Measurements from ENCODE around the gene AUTS2. TPM values are rescaled to one million over a fixed set of nuclear protein-coding genes. Genes with fewer than 3 reads are reported as not detected.

Gene AUTS2
- total RNA-seq, 1 experiment from 2014 or later = 42.1 TPM

DNA sequence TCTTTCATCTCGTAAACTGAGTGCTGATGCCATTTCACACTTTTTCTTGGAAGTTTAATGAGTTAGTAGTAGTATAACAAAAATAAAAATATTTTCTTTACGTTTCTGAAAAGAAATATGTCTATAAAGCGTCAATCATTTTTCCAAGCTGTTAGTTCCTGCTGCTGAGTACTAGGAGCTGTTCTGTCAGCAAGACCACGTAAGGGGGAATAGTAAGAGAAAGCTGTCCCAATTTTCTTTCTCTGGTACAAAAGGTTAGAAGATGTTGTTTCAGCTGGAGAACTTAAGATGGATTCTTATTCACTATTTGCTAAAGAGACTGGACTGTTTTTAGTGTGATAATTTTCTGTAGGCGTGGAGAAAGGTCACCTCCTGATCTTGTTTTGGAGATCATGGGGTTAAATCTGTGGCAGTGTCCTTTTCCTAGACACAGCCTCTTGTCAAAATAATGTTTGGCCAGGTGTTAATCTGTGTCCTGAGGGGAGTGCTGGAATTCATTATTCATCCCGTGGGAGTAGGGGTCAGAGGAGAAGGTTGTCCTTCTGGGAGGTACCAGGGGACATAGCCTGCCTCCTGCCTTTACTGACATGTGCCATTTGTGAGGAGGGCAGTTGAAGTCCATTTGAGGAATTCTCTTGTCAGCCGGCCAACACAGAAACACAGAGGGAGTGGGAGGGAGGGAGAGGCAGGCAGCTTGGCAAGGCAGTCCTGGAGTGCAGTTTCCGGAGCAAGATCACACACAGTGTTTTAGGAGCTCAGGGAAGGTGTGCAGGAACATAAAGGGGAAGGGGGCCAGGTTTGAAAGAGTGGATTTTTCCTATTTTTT lies 368.7 kb downstream of the AUTS2 start:
- peaks cover 6% of the 10 kb centered on the region for H3K4me1 ChIP-seq (ENCODE audit: insufficient read depth, low read length, poor library complexity, severe bottlenecking)
- POLR2A ChIA-PET (ENCODE audit: low non-redundant PET) = no interaction called here
- BruUV-seq (replicated peaks) = no TSS peak
- no peaks in the 10 kb centered on the region for H3K9me3 ChIP-seq (ENCODE audit: low read depth, low read length, poor library complexity, severe bottlenecking)
- CTCF ChIA-PET = no interaction called here
- no peak overlapping the region for H3K4me3 ChIP-seq (ENCODE audit: low read depth, low read length, poor library complexity, severe bottlenecking)
- no peaks in the 10 kb centered on the region for H3K27me3 ChIP-seq (replicated peaks; ENCODE audit: insufficient read depth, low read depth, low read length, poor library complexity)
- intact Hi-C loops (cut with micrococcal nuclease; ENCODE audit: unreplicated experiment) = no loop called here
- H3K27ac ChIP-seq (ENCODE audit: low read depth, low read length, poor library complexity, severe bottlenecking) = no peak overlapping the region
- H3K36me3 ChIP-seq (ENCODE audit: insufficient read depth, low read length, poor library complexity, severe bottlenecking) = no peaks in the 10 kb centered on the region
- TF ChIP-seq, protein P1, sequence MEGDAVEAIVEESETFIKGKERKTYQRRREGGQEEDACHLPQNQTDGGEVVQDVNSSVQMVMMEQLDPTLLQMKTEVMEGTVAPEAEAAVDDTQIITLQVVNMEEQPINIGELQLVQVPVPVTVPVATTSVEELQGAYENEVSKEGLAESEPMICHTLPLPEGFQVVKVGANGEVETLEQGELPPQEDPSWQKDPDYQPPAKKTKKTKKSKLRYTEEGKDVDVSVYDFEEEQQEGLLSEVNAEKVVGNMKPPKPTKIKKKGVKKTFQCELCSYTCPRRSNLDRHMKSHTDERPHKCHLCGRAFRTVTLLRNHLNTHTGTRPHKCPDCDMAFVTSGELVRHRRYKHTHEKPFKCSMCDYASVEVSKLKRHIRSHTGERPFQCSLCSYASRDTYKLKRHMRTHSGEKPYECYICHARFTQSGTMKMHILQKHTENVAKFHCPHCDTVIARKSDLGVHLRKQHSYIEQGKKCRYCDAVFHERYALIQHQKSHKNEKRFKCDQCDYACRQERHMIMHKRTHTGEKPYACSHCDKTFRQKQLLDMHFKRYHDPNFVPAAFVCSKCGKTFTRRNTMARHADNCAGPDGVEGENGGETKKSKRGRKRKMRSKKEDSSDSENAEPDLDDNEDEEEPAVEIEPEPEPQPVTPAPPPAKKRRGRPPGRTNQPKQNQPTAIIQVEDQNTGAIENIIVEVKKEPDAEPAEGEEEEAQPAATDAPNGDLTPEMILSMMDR (conservative IDR thresholded peaks at IDR 0.05; ENCODE audit: low read depth, low read length) = no peak
- no peak for TF ChIP-seq EZH2 (IDR thresholded peaks at IDR 0.05; ENCODE audit: borderline replicate concordance, low read depth, low read length, poor library complexity, severe bottlenecking)
- no peak for DNase-seq (ENCODE audit: low spot score)

DNA sequence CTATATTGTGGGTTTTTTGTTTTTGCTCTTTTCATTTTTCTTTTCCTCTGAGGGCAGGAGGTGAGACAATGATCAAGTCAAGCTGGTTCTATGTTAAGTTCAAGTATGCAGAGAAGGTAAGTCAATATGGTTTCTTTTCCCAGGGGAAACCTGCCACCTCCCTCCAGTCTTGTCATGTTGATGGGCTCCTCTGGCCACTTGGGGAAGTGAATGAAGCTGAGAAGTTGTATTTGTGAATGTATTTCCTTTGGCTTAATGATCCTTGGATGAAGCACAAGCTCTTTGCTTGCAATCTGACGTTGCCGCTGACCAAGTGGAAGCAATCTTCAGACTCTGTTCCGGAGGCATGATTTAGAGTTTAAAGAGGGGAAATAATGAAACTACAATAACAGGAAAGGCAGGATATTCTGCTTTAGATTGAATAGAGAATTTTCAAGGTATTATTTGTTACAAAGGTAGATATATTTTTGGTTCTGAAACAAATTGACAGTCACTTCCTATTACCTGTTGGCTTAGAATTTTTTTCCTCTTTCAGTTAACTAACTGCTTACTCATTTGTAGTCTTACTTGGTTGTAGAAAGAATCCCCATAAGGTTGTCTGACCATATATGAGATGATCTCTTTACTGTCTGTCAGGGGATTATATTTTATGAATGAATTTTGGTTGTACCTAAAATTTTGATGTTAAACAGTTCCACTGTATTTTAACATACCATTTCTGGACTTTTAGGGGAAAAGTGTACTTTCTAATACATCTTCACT lies 369.6 kb downstream of the AUTS2 start:
- Histone ChIP-seq H3K9me3 (ENCODE audit: low read depth, low read length, poor library complexity, severe bottlenecking) (no peaks in the 10 kb centered on the region), H3K27ac (ENCODE audit: low read depth, low read length, poor library complexity, severe bottlenecking) (no peak overlapping the region), H3K27me3 (replicated peaks; ENCODE audit: insufficient read depth, low read depth, low read length, poor library complexity) (no peaks in the 10 kb centered on the region), H3K36me3 (ENCODE audit: insufficient read depth, low read length, poor library complexity, severe bottlenecking) (no peaks in the 10 kb centered on the region), H3K4me1 (ENCODE audit: insufficient read depth, low read length, poor library complexity, severe bottlenecking) (no peaks in the 10 kb centered on the region), H3K4me3 (ENCODE audit: low read depth, low read length, poor library complexity, severe bottlenecking) (no peak overlapping the region)
- TF ChIP-seq EZH2 (IDR thresholded peaks at IDR 0.05; ENCODE audit: borderline replicate concordance, low read depth, low read length, poor library complexity, severe bottlenecking) = no peak
- TF ChIP-seq, protein P1 (conservative IDR thresholded peaks at IDR 0.05; ENCODE audit: low read depth, low read length) = no peak
- DNase-seq (ENCODE audit: low spot score) = no peak
- intact Hi-C loops (cut with micrococcal nuclease; ENCODE audit: unreplicated experiment) = no loop called here
- POLR2A ChIA-PET (ENCODE audit: low non-redundant PET) = no interaction called here
- BruUV-seq (replicated peaks) = no TSS peak
- CTCF ChIA-PET = no interaction called here

DNA sequence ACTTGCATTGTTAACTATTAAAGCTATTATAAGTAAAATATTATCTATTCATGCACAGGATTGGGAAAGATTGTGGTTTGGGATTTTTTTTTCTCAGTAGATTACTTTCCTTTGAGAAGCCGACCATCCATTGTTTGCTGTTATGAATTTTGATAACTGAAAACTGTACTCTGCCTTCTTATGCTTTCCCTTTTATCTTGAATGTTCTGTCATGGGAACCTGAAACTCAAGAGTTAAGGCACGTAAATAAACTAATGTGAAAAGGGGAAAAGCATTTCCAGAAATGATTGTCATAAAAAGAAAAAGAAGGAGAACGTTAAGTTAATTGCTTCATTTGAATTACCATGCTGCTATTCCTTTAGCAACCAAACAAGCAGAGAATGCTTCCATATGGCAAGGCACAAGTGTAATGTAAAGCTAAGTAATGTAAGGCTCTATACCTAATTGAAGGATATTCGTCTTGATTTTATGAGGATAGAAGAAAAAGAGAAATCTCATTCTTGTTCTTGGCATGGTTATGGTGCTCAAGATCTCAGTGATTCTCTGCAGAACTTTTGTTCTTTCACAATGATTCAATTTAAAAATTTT lies 370.8 kb downstream of the AUTS2 start:
- ChIA-PET CTCF (no interaction called here), POLR2A (ENCODE audit: low non-redundant PET) (interaction anchor here (0.7 kb wide), 1 partner anchor 41 kb away, joined by 8 read pairs; no protein-coding TSS in a partner anchor)
- no peak for DNase-seq (ENCODE audit: low spot score)
- Histone ChIP-seq H3K27me3 (replicated peaks; ENCODE audit: insufficient read depth, low read depth, low read length, poor library complexity) (no peaks in the 10 kb centered on the region), H3K27ac (ENCODE audit: low read depth, low read length, poor library complexity, severe bottlenecking) (no peak overlapping the region), H3K36me3 (ENCODE audit: insufficient read depth, low read length, poor library complexity, severe bottlenecking) (no peaks in the 10 kb centered on the region), H3K9me3 (ENCODE audit: low read depth, low read length, poor library complexity, severe bottlenecking) (no peaks in the 10 kb centered on the region), H3K4me3 (ENCODE audit: low read depth, low read length, poor library complexity, severe bottlenecking) (no peak overlapping the region), H3K4me1 (ENCODE audit: insufficient read depth, low read length, poor library complexity, severe bottlenecking) (no peaks in the 10 kb centered on the region)
- TF ChIP-seq, protein P1 (conservative IDR thresholded peaks at IDR 0.05; ENCODE audit: low read depth, low read length) = no peak
- TF ChIP-seq EZH2 (IDR thresholded peaks at IDR 0.05; ENCODE audit: borderline replicate concordance, low read depth, low read length, poor library complexity, severe bottlenecking) = no peak
- no TSS peak for BruUV-seq (replicated peaks)
- intact Hi-C loops (cut with micrococcal nuclease; ENCODE audit: unreplicated experiment) = no loop called here

All from A673 (cell line).